ENCODE results near the gene WRAP73. TPM values are rescaled to one million over a fixed set of nuclear protein-coding genes. Genes with fewer than 3 reads are reported as not detected.
A peak's percentile ranks its signal among the peaks of the same experiment; 100 is the strongest.

Gene WRAP73
- total RNA-seq, 3 donors from 2014 or later, result 19.3 to 23.6 (median 20.2) TPM

- Histone ChIP-seq H3K9me3 (no peaks in the 10 kb centered on the region), H3K27me3 (peaks cover 13 to 41% of the 10 kb centered on the region in 2 donors), H3K36me3 (no peaks in the 10 kb centered on the region), H3K4me1 (peaks cover 0 to 4% of the 10 kb centered on the region in 2 donors), H3K27ac (no peak overlapping the region), H3K4me3 (no peak overlapping the region)
- intact Hi-C loops (cut with DNase I; ENCODE audit: low total_unique reads), result no loop called here
- TF ChIP-seq POLR2AphosphoS5 (IDR thresholded peaks at IDR 0.05) (no peak), CTCF (IDR thresholded peaks at IDR 0.05) (no peak), POLR2A (IDR thresholded peaks at IDR 0.05) (no peak)
- DNase-seq (ENCODE audit: low spot score in 2 of 2), result peak in 1 of 2 donors; percentile 35
Observed at GRCh38 chr1:3656450-3657095, 6.7 kb upstream of the WRAP73 start.

DNA sequence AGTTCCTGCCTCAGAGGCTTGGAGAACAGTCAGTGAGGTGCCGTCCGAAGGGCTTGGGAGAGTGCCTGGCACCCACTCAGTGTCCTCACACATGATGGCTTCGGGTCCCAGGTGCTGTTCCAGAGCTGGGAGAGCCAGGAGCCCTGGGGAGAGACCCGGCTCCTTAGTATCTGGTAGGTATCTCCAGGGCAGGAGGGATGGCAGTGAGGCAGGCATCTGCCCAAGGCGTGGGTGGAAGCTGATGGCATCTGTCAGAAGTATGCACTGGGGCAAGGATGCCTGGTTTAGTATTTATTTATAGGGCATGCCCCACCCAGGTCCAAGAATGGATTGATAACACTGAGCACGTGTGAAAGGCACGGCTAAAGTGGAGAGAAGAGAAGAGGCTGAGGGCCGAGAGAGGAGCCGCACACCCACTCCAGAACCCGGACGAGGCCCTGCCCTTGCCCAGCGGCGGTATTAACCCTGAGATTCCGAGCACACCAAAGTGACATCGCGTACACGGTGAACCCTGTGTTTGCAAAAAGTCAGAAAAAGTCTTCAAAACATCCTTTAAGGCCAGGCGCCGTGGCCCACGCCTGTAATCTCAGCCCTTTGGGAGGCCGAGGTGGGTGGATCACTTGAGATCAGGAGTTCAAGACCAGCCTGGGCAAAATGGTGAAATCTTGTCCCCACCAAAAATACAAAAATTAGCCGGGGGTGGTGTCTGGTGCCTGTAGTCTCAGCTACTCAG lies 4.8 kb upstream of the WRAP73 start:
- intact Hi-C loops (cut with DNase I; ENCODE audit: low total_unique reads), result no loop called here
- Histone ChIP-seq H3K36me3 (no peaks in the 10 kb centered on the region), H3K4me1 (peaks cover 0 to 7% of the 10 kb centered on the region in 2 donors), H3K9me3 (no peaks in the 10 kb centered on the region), H3K4me3 (no peak overlapping the region), H3K27me3 (peaks cover 22 to 54% of the 10 kb centered on the region in 2 donors), H3K27ac (no peak overlapping the region)
- TF ChIP-seq POLR2A (IDR thresholded peaks at IDR 0.05) (no peak), POLR2AphosphoS5 (IDR thresholded peaks at IDR 0.05) (no peak), CTCF (IDR thresholded peaks at IDR 0.05) (no peak)
- DNase-seq (ENCODE audit: low spot score in 2 of 2), result peak in 1 of 2 donors; percentile 47

GRCh38 chr1:3653286-3653618 lies 3.3 kb upstream of the WRAP73 start:
- DNase-seq (ENCODE audit: low spot score in 2 of 2), result no peak
- H3K36me3 ChIP-seq, result no peaks in the 10 kb centered on the region
- intact Hi-C loops (cut with DNase I; ENCODE audit: low total_unique reads), result no loop called here
- H3K27ac ChIP-seq, result no peak overlapping the region
- H3K4me3 ChIP-seq, result peak overlapping the region in 1 of 3 donors; percentile 51
- peaks cover 6 to 7% of the 10 kb centered on the region in 2 donors for H3K4me1 ChIP-seq
- peaks cover 22 to 54% of the 10 kb centered on the region in 2 donors for H3K27me3 ChIP-seq
- H3K9me3 ChIP-seq, result no peaks in the 10 kb centered on the region
- TF ChIP-seq CTCF (IDR thresholded peaks at IDR 0.05), result no peak
- TF ChIP-seq POLR2AphosphoS5 (IDR thresholded peaks at IDR 0.05), result no peak
- TF ChIP-seq POLR2A (IDR thresholded peaks at IDR 0.05), result no peak

DNA sequence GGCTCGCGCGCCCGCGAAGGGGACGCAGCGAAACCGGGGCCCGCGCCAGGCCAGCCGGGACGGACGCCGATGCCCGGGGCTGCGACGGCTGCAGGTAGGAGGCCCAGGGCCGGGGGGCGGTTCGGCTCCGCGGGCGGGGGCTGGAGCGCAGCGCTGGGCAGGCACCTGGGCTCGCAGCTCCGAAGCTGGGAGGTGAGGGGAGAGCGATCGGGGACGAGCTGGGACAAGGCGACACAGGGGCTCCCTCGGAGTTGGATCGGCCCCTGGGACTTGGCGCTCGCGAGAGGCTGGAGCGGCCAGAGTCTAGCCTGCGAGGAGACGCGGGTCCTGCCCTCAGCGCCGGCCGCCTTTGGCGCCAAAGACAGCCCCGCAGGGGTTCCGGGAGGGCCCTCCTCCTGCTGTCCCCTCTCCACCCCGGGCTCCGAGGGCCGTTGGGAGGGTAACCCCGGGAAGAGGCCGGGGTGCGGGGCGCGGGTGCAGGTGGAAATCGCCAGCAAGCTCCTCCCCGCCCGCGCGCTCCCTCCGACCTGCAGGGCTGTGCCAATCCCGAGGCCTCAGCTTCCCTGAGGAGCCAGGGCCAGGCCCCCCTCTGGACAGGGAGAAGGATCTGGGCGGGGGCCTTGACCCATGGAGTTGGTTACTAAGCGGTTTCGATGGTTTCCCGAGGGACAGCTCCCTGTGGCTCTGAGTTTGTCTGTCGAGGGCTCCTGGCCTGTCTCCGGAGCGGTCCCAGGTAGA lies 2.8 kb upstream of the WRAP73 start:
- no peaks in the 10 kb centered on the region for H3K9me3 ChIP-seq
- H3K4me3 ChIP-seq, result peak overlapping the region in 2 of 3 donors; percentile 51 to 96
- no peaks in the 10 kb centered on the region for H3K36me3 ChIP-seq
- intact Hi-C loops (cut with DNase I; ENCODE audit: low total_unique reads), result no loop called here
- H3K4me1 ChIP-seq, result peaks cover 6 to 7% of the 10 kb centered on the region in 2 donors
- peaks cover 22 to 52% of the 10 kb centered on the region in 2 donors for H3K27me3 ChIP-seq
- H3K27ac ChIP-seq, result no peak overlapping the region
- TF ChIP-seq POLR2A (IDR thresholded peaks at IDR 0.05), result no peak
- TF ChIP-seq POLR2AphosphoS5 (IDR thresholded peaks at IDR 0.05), result no peak
- TF ChIP-seq CTCF (IDR thresholded peaks at IDR 0.05), result no peak
- DNase-seq (ENCODE audit: low spot score in 2 of 2), result no peak
